SU-DHL-6 (cell line): ENCODE measurements around the gene LRP1B.

Experiments used
- H2AFZ ChIP-seq: fragments of 200-600 bp; sonication (generic); 2 replicates; pipeline ENCODE4 v1.6.1; 2014; ENCODE audit warnings: low read depth, mild to moderate bottlenecking, moderate library complexity, mixed read lengths, antibody characterized with exemption, low read length; ENCODE audit not compliant: severe bottlenecking
- H3F3A ChIP-seq: fragments of 200-600 bp; shearing (Covaris generic); 2 replicates; pipeline ENCODE4 v1.6.0; 2016; ENCODE audit warnings: antibody characterized with exemption, mild to moderate bottlenecking; ENCODE audit not compliant: insufficient read depth
- H3K27ac ChIP-seq: fragments of 200-600 bp; sonication (generic); 2 replicates; pipeline ENCODE4 v1.5.1; 2016; ENCODE audit warnings: low read depth, mild to moderate bottlenecking, low read length, moderate library complexity, mixed read lengths
- H3K27me3 ChIP-seq: fragments of 200-600 bp; sonication (generic), shearing (Covaris generic); 2 replicates; pipeline ENCODE4 v1.6.0; 2014; ENCODE audit warnings: mild to moderate bottlenecking, low read length
- H3K36me3 ChIP-seq: fragments of 200-600 bp; sonication (generic); 2 replicates; pipeline ENCODE4 v1.6.1; 2014; ENCODE audit warnings: mild to moderate bottlenecking, low read length, mixed read lengths
- H3K4me2 ChIP-seq: fragments of 300-600, 200-600 bp; shearing (Covaris generic), sonication (generic); 2 replicates; pipeline ENCODE4 v1.6.0; 2014; ENCODE audit warnings: low read length, low read depth, mild to moderate bottlenecking; ENCODE audit not compliant: poor library complexity, severe bottlenecking
- H3K4me3 ChIP-seq: fragments of 200-600 bp; sonication (generic); 2 replicates; pipeline ENCODE4 v1.5.1; 2014; ENCODE audit warnings: antibody characterized with exemption, low read length, mild to moderate bottlenecking, mixed read lengths; ENCODE audit not compliant: insufficient read depth, poor library complexity, severe bottlenecking
- H3K79me2 ChIP-seq: fragments of 200-600 bp; sonication (generic); 2 replicates; pipeline ENCODE4 v1.6.1; 2014; ENCODE audit warnings: mild to moderate bottlenecking, low read length, moderate library complexity; ENCODE audit not compliant: insufficient read depth
- H3K9ac ChIP-seq: fragments of 200-600 bp; sonication (generic); 2 replicates; pipeline ENCODE4 v1.7.0; 2014; ENCODE audit warnings: mild to moderate bottlenecking, low read length
- H3K9me2 ChIP-seq: fragments of 200-600 bp; sonication (generic); replicated peaks from 2 replicates; pipeline ENCODE4 v1.6.1; 2014; ENCODE audit warnings: low read length; ENCODE audit not compliant: insufficient read depth
- H3K9me3 ChIP-seq: fragments of 200-600 bp; sonication (generic); 2 replicates; pipeline ENCODE4 v1.6.1; 2014; ENCODE audit warnings: low read length, mixed read lengths; ENCODE audit not compliant: insufficient read depth
- H4K20me1 ChIP-seq: fragments of 200-600 bp; sonication (generic); 2 replicates; pipeline ENCODE4 v1.6.1; 2014; ENCODE audit warnings: low read depth, mild to moderate bottlenecking, antibody characterized with exemption, low read length, moderate library complexity, mixed read lengths
- EZH2phosphoT487 ChIP-seq: fragments of 200-600 bp; sonication (generic), shearing (Covaris generic); conservative IDR thresholded peaks from 2 replicates; pipeline ENCODE4 v1.6.1; 2018; ENCODE audit warnings: mild to moderate bottlenecking, antibody characterized with exemption, low read length, moderate library complexity, mixed read lengths
- TF ChIP-seq, protein P1 (sequence below): fragments of 200-600 bp; sonication (generic); IDR thresholded peaks from one replicate; pipeline ENCODE4 v1.5.1; 2017; ENCODE audit warnings: antibody characterized with exemption, mild to moderate bottlenecking, low read length, moderate library complexity; ENCODE audit not compliant: insufficient read depth, poor library complexity, severe bottlenecking

The LRP1B gene

GRCh38 chr2:141579071-141579470 lies 551.7 kb downstream of the LRP1B start:
- no peak for TF ChIP-seq EZH2phosphoT487
- TF ChIP-seq, protein P1, sequence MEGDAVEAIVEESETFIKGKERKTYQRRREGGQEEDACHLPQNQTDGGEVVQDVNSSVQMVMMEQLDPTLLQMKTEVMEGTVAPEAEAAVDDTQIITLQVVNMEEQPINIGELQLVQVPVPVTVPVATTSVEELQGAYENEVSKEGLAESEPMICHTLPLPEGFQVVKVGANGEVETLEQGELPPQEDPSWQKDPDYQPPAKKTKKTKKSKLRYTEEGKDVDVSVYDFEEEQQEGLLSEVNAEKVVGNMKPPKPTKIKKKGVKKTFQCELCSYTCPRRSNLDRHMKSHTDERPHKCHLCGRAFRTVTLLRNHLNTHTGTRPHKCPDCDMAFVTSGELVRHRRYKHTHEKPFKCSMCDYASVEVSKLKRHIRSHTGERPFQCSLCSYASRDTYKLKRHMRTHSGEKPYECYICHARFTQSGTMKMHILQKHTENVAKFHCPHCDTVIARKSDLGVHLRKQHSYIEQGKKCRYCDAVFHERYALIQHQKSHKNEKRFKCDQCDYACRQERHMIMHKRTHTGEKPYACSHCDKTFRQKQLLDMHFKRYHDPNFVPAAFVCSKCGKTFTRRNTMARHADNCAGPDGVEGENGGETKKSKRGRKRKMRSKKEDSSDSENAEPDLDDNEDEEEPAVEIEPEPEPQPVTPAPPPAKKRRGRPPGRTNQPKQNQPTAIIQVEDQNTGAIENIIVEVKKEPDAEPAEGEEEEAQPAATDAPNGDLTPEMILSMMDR, result no peak
- Histone ChIP-seq H3K36me3 (no peaks in the 10 kb centered on the region), H2AFZ (no peak overlapping the region), H4K20me1 (no peaks in the 10 kb centered on the region), H3K79me2 (no peaks in the 10 kb centered on the region), H3K9me3 (no peaks in the 10 kb centered on the region), H3K9ac (no peak overlapping the region), H3K9me2 (no peaks in the 10 kb centered on the region), H3K4me2 (no peak overlapping the region), H3K27me3 (no peaks in the 10 kb centered on the region), H3K27ac (no peak overlapping the region), H3K4me3 (no peak overlapping the region), H3F3A (no peaks in the 10 kb centered on the region)

- Histone ChIP-seq H3K9me3 (no peaks in the 10 kb centered on the region), H3K79me2 (no peaks in the 10 kb centered on the region), H3K9ac (no peak overlapping the region), H3K4me2 (no peak overlapping the region), H3K27me3 (no peaks in the 10 kb centered on the region), H4K20me1 (no peaks in the 10 kb centered on the region), H3F3A (no peaks in the 10 kb centered on the region), H3K9me2 (no peaks in the 10 kb centered on the region), H3K27ac (no peak overlapping the region), H3K4me3 (no peak overlapping the region), H3K36me3 (no peaks in the 10 kb centered on the region), H2AFZ (no peak overlapping the region)
- TF ChIP-seq EZH2phosphoT487, result no peak
These were observed 560.2 kb downstream of the LRP1B start for GRCh38 chr2:141570474-141571131.

DNA sequence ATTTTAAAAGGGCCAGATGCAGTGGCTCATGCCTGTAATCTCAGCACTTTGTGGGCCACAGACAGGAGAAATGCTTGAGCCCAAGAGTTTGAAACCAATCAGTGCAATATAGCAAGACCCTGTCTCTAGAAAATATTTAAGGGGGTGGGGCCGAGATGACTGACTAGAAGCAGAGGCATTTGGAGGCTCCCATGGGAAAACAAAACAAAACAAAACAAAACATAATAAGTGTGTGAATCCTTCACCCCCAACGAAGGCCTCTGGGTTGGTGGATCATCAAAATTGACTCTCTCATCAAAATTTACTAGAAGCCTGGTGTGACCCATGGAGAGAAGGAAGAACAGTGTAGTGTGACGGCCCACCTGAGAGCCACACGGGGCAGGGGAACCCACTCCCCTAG lies 560.9 kb downstream of the LRP1B start:
- H3K79me2 ChIP-seq, result no peaks in the 10 kb centered on the region
- no peak overlapping the region for H3K4me3 ChIP-seq
- H4K20me1 ChIP-seq, result no peaks in the 10 kb centered on the region
- no peaks in the 10 kb centered on the region for H3F3A ChIP-seq
- TF ChIP-seq, protein P1, result no peak
- TF ChIP-seq EZH2phosphoT487, result no peak
- H3K27me3 ChIP-seq, result no peaks in the 10 kb centered on the region
- no peaks in the 10 kb centered on the region for H3K9me2 ChIP-seq
- no peak overlapping the region for H3K9ac ChIP-seq
- H3K36me3 ChIP-seq, result no peaks in the 10 kb centered on the region
- no peak overlapping the region for H3K27ac ChIP-seq
- no peak overlapping the region for H3K4me2 ChIP-seq
- H3K9me3 ChIP-seq, result no peaks in the 10 kb centered on the region
- no peak overlapping the region for H2AFZ ChIP-seq

- no peaks in the 10 kb centered on the region for H3K9me3 ChIP-seq
- H3K4me2 ChIP-seq, result no peak overlapping the region
- H3K9me2 ChIP-seq, result no peaks in the 10 kb centered on the region
- no peaks in the 10 kb centered on the region for H3K79me2 ChIP-seq
- H2AFZ ChIP-seq, result no peak overlapping the region
- H3K36me3 ChIP-seq, result no peaks in the 10 kb centered on the region
- H3K27ac ChIP-seq, result no peak overlapping the region
- H3K4me3 ChIP-seq, result no peak overlapping the region
- H4K20me1 ChIP-seq, result no peaks in the 10 kb centered on the region
- H3F3A ChIP-seq, result no peaks in the 10 kb centered on the region
- H3K27me3 ChIP-seq, result no peaks in the 10 kb centered on the region
- TF ChIP-seq, protein P1, result no peak
- no peak for TF ChIP-seq EZH2phosphoT487
- no peak overlapping the region for H3K9ac ChIP-seq
These were observed 565.2 kb downstream of the LRP1B start for GRCh38 chr2:141565597-141565996.
